ENCODE data around the gene DNAH9.
"Not testable (repeated sequence)": the region's sequence is repeated elsewhere in the genome, so short reads cannot be mapped to it uniquely, and the experiment has no call there.

Gene DNAH9

DNA sequence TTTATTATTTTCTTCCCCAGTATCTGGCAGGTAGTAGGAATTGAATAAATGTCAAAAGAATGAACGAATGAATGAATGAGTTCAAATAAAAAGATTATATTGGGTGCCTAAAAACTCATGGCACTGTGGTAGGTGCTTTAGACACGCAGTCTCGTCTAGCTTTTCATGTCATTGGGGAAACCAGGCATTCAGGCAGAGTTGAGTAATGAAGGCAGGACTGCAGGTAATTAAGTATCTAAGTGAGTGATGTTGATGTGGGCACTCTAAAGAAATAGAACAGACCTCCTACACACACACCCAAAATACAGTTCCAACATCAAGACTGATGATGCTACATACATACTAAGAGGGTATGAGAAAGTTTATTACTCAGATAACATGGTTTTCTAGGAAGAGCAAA, 302.4 kb downstream of the DNAH9 start:
- Mint-ChIP-seq H3K4me3 (no peak overlapping the region), H3K27me3 (peaks cover 4% of the 10 kb centered on the region), H3K4me1 (ENCODE audit: low read depth) (no peaks in the 10 kb centered on the region), H3K9me3 (peaks cover 3% of the 10 kb centered on the region), H3K36me3 (ENCODE audit: low read depth) (no peaks in the 10 kb centered on the region), H3K27ac (no peak overlapping the region)

DNA sequence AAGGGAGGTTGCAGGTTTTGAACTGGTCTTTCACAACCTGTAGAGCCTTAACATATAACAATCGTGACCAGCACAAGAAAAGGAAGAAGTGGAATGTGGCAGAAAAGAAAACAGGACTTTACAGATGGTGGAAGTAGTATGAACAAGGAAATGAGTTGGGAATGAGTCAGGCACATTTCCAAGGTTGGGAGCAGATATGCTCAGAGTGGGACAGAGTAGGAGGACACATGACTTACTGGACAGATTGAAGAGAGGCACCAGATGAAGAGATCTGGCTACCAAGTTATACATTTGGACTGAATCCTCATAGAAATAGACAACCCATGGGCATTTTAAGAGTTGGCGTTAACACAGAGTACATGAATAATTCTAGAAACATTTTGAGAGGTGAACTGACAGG, 303.7 kb downstream of the DNAH9 start:
- Mint-ChIP-seq H3K4me1 (ENCODE audit: low read depth) (no peaks in the 10 kb centered on the region), H3K4me3 (no peak overlapping the region), H3K9me3 (peaks cover 3% of the 10 kb centered on the region), H3K27ac (no peak overlapping the region), H3K27me3 (peaks cover 4% of the 10 kb centered on the region), H3K36me3 (ENCODE audit: low read depth) (no peaks in the 10 kb centered on the region)

DNA sequence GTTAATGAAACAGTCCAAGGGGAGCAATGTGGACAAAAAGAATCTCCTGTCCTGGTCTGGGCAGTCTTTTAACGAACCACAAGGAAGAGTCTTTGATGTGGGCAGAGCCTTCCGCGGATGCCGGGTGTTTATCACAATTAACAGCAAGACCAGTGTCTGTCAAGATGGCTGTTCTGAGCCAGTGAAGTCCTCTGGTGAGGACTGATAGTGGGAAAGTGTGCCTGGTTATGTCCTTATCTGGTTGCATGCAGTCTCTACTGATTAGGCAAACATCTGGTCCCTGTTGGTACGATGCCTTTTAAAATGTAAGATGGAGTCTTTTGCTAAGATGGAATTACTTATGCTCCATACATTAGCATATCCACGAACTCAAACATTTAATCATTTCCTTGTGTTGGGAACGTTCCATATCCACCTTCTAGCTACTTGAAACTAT, 310.5 kb downstream of the DNAH9 start:
- no peak overlapping the region for H3K4me3 Mint-ChIP-seq
- peaks cover 3% of the 10 kb centered on the region for H3K9me3 Mint-ChIP-seq
- no peaks in the 10 kb centered on the region for H3K36me3 Mint-ChIP-seq (ENCODE audit: low read depth)
- no peaks in the 10 kb centered on the region for H3K27me3 Mint-ChIP-seq
- no peaks in the 10 kb centered on the region for H3K4me1 Mint-ChIP-seq (ENCODE audit: low read depth)
- no peak overlapping the region for H3K27ac Mint-ChIP-seq

DNA sequence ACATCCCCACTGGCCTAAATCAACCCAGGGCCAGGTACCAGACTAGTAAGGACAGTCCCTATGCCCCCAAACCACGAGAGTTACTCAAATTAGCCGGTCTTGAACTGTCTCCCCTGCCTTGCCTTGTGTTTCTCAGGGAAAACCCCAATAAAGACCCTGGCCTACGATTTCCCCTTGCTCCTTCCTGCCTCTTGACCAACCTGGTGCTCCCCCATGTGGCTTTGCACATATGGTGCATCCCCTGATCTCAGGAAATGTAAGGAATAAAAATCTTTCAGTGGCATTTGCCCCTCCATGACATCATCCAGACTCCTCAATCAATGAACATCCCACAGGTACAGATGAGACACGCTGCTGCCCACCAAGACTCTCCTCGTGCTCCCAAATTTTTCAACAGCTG, 311.1 kb downstream of the DNAH9 start:
- Mint-ChIP-seq H3K27me3 (no peaks in the 10 kb centered on the region), H3K36me3 (ENCODE audit: low read depth) (no peaks in the 10 kb centered on the region), H3K9me3 (peaks cover 3% of the 10 kb centered on the region), H3K27ac (no peak overlapping the region), H3K4me3 (no peak overlapping the region), H3K4me1 (ENCODE audit: low read depth) (no peaks in the 10 kb centered on the region)

DNA sequence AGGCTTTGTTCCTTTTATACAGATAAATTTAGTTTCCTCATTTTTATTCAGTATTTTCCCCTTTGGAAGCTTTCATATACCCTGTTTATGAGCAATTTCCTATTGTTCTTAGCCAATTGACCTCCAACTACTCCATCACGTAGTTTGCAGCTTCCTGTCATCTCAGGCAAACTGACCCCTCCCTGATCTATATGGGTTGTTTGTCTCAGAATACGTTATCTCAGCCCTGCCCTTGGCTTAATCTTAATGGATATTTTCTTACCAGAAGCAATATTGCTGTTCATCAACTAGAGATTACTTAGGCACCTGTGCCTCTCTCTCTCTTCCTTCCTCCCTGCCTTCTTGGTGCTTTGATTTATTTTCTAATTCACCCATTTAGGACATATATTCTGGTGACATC, 317.8 kb downstream of the DNAH9 start:
- H3K9me3 Mint-ChIP-seq: peaks cover 9% of the 10 kb centered on the region
- no peaks in the 10 kb centered on the region for H3K36me3 Mint-ChIP-seq (ENCODE audit: low read depth)
- H3K27me3 Mint-ChIP-seq: peaks cover 24% of the 10 kb centered on the region
- H3K4me3 Mint-ChIP-seq: no peak overlapping the region
- H3K27ac Mint-ChIP-seq: no peak overlapping the region
- peaks cover 3% of the 10 kb centered on the region for H3K4me1 Mint-ChIP-seq (ENCODE audit: low read depth)

DNA sequence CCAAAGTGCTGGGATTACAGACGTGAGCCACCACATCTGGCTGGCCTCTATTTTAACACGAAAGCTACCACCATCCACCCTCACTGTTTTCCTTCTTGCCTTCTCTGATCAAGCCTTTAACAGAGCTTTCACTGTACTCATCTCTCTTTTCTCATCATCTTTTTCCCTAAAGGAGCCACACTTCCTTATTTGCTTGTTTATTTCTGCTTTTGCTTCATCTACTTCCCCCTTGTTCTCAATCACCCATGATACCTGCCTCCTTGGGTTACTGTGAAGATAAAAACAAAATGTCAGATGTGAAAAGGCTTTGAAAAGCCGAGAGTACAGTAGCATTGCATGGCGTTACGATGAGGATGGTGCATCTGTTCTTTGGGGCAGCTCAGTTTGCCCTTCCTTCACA, 319.1 kb downstream of the DNAH9 start:
- H3K36me3 Mint-ChIP-seq (ENCODE audit: low read depth): no peaks in the 10 kb centered on the region
- H3K4me3 Mint-ChIP-seq: no peak overlapping the region
- H3K4me1 Mint-ChIP-seq (ENCODE audit: low read depth): peaks cover 3% of the 10 kb centered on the region
- H3K27me3 Mint-ChIP-seq: peaks cover 24% of the 10 kb centered on the region
- H3K9me3 Mint-ChIP-seq: peaks cover 9% of the 10 kb centered on the region
- H3K27ac Mint-ChIP-seq: no peak overlapping the region

DNA sequence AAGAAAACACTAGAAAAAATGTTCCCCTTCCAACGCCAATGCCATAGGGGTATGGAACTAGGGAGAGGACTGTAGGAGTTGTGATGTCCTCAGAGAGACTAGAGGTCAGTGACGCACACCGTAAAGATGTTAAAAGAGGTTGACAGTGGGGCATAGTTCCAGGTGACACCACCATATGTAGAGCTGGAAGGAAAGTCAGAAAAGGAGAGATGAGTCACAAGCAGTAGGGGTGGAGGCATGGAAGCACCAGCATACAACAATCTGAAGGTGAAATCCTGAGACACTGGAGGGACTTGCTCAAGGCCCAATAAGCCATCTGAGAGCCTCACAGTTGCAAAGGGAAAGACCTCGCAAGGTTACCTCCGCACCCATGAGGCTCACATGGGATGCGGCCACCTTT, 323.0 kb downstream of the DNAH9 start:
- H3K27me3 Mint-ChIP-seq: peaks cover 18% of the 10 kb centered on the region
- H3K4me3 Mint-ChIP-seq: no peak overlapping the region
- H3K4me1 Mint-ChIP-seq (ENCODE audit: low read depth): peaks cover 3% of the 10 kb centered on the region
- peaks cover 9% of the 10 kb centered on the region for H3K9me3 Mint-ChIP-seq
- no peaks in the 10 kb centered on the region for H3K36me3 Mint-ChIP-seq (ENCODE audit: low read depth)
- H3K27ac Mint-ChIP-seq: no peak overlapping the region

DNA sequence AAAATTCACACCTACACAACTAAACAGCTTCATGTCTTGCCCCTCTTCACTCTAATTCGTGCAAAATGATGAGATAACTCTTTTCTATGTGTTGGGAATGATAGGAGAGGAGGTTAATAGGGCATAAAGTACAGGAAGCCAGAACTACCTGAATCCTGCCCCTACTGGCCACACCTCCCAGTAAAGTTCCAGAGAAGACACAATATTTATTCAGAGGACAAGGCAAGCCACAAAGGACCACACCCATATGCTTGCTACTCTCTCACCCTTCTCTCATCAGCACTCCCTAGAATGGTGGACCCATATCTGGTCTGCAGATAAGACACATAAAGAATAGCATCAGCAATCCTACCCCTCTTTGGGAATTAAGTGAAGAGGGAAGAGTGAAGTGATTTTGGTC, 324.4 kb downstream of the DNAH9 start:
- peaks cover 9% of the 10 kb centered on the region for H3K27me3 Mint-ChIP-seq
- no peaks in the 10 kb centered on the region for H3K4me1 Mint-ChIP-seq (ENCODE audit: low read depth)
- H3K27ac Mint-ChIP-seq: no peak overlapping the region
- H3K4me3 Mint-ChIP-seq: no peak overlapping the region
- H3K9me3 Mint-ChIP-seq: peaks cover 7% of the 10 kb centered on the region
- H3K36me3 Mint-ChIP-seq (ENCODE audit: low read depth): no peaks in the 10 kb centered on the region

DNA sequence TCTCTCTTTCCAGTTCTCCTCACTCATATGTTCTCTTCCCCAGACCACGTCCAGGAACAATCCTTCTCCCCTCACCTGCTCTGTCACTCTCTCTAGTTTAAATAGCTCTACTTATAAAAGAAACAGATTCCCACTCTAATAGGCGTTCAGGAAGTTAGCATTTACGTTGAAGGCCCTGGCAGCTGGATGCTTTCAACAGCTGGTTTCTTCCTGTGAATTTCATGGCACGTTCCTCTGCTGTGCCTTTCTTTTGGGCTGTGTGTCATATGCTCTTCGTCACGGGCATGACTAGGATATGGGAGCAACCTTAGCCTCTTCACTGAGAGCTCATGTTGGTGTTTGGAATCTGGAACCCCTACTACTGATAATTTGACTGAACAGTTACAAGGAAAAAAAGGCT, 325.8 kb downstream of the DNAH9 start:
- H3K27me3 Mint-ChIP-seq: peaks cover 3% of the 10 kb centered on the region
- no peak overlapping the region for H3K27ac Mint-ChIP-seq
- H3K36me3 Mint-ChIP-seq (ENCODE audit: low read depth): no peaks in the 10 kb centered on the region
- H3K4me1 Mint-ChIP-seq (ENCODE audit: low read depth): no peaks in the 10 kb centered on the region
- no peak overlapping the region for H3K4me3 Mint-ChIP-seq
- peaks cover 4% of the 10 kb centered on the region for H3K9me3 Mint-ChIP-seq

DNA sequence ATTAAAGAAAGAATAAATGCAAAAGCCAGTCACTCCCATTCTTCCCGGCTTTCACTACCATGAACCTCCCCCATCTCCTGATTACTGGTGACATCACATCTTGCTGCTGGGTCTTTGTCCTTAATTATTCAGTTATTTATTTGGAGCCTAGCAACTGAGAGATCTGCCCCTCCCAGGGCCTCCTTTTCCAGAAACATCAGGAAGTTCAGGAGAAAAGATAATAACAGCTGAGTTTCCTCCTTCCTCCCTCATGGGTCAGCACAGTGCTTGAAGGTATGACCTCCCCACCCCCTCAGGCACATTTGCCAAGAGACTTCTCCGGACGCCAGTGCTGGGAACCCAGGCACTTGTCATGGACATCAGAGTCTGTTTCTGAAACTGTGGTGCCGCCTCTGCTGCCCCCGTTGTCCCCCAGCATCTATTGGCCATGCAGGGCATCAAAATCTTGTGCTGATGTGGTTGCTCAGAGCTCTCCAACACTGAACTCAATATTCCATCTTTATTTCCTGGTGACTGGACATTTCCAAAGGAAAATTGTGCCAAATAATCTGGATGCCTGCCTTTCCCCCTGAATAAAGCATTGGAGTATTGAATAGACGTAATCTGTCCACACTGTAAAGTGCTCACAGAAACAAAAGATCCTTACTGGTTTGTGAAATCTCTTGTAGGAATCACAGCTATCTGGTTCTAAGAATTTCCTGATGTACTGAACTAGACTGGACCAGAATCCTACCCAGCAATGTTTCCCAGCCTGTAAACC, 327.2 kb downstream of the DNAH9 start:
- H3K4me1 Mint-ChIP-seq (ENCODE audit: low read depth): no peaks in the 10 kb centered on the region
- H3K27me3 Mint-ChIP-seq: no peaks in the 10 kb centered on the region
- H3K4me3 Mint-ChIP-seq: no peak overlapping the region
- no peaks in the 10 kb centered on the region for H3K9me3 Mint-ChIP-seq
- H3K36me3 Mint-ChIP-seq (ENCODE audit: low read depth): no peaks in the 10 kb centered on the region
- no peak overlapping the region for H3K27ac Mint-ChIP-seq

DNA sequence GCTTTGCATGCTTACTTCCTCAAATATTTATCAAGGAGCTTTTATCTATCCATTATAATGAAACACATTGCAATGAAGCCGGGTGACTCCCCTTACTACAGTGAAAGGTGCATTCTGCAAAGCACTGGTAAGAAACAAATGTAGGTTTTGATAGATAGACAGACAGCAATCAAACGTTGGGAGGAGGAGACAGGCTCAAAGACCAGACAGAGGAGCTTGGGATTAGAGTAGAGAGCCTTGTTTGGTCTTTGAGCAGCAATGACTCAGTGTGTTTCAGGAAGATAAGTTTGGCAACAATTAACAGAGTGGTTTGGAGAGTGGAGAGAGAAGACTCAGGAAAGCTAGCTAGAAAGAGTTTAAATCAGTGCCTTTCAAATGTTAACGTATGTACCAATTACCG, 330.2 kb downstream of the DNAH9 start:
- H3K9me3 Mint-ChIP-seq: no peaks in the 10 kb centered on the region
- no peak overlapping the region for H3K4me3 Mint-ChIP-seq
- H3K4me1 Mint-ChIP-seq (ENCODE audit: low read depth): no peaks in the 10 kb centered on the region
- no peaks in the 10 kb centered on the region for H3K36me3 Mint-ChIP-seq (ENCODE audit: low read depth)
- H3K27ac Mint-ChIP-seq: no peak overlapping the region
- H3K27me3 Mint-ChIP-seq: no peaks in the 10 kb centered on the region

DNA sequence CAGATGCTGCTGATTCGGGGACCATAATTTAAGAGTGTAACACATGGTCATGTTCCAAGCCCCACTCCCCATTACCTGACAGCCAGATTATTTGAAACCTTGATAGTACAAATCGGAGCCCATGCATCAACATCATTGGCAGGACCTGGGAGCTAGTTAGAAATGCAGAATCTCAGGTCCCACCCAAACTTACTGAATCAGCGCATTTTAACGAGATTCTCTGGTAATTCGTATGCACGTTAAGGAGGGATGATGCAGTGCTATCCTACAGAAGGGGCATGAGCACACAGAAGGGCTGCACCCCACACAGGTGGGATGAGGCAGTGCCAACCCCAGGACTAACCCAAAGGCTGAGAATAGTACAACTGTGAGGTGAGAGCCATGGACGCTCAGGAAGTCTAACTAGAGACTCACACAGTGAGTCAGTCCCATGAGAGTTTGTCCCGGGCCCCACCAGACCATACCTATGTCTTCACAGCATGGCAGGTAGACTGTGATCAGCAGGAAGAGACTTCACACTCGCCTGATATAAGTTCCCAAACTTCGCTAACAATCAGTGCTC, 334.1 kb downstream of the DNAH9 start:
- Mint-ChIP-seq H3K36me3 (ENCODE audit: low read depth) (no peaks in the 10 kb centered on the region), H3K27ac (no peak overlapping the region), H3K27me3 (peaks cover 4% of the 10 kb centered on the region), H3K9me3 (no peaks in the 10 kb centered on the region), H3K4me3 (no peak overlapping the region), H3K4me1 (ENCODE audit: low read depth) (no peaks in the 10 kb centered on the region)

DNA sequence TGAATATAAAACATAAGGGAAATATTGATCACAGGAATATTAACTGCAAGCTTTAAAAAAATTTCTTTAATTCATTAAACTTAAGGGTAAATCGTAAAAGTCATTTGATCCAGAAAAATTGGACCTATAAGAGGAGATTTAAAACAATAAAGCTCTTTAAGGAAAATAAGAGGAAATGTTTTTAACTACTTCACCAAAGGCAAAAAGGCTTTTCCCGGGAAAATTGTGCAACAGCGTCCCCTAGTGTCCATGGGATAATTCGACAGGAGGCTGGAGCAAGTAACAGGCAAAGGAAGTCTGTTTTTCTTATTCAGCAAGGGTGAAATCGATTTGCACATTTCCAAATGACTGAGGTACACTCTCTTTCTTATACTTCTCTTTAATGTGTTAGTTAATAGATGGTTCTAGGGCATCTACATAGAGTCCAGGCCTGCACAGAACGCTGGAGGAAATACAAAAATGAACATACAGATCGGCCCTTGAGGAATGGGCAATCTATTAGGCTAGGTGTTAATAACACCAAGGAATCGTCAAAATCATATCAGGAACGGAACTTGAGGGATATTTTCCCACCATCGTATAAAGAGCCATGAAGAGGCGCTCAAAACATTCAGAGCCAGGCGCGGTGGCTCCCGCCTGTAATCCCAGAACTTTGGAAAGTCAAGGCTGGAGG, 337.6 kb downstream of the DNAH9 start:
- Mint-ChIP-seq H3K9me3 (no peaks in the 10 kb centered on the region), H3K4me3 (no peak overlapping the region), H3K27ac (no peak overlapping the region), H3K4me1 (ENCODE audit: low read depth) (no peaks in the 10 kb centered on the region), H3K36me3 (ENCODE audit: low read depth) (no peaks in the 10 kb centered on the region), H3K27me3 (peaks cover 4% of the 10 kb centered on the region)

DNA sequence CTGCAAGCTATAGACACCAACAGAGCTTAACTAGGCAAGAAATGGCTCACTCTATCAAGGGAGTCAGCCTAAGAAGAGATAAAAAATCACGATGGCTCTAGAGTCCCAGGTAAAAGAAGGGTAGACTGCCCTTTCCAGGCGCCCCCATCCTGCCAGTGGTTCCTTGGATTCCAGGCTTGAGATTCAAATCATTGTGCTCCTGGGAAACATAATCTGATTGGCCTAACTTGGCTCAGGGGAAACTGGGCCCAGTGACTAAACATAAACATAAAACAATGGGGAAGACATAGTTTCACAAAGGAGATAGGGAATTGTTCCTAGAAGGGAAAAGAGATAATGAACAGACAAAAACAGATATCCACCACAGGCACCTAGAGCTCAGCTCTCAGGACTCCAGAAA, 342.6 kb downstream of the DNAH9 start:
- Mint-ChIP-seq H3K9me3 (no peaks in the 10 kb centered on the region), H3K27me3 (peaks cover 3% of the 10 kb centered on the region), H3K36me3 (ENCODE audit: low read depth) (no peaks in the 10 kb centered on the region), H3K27ac (no peak overlapping the region), H3K4me1 (ENCODE audit: low read depth) (no peaks in the 10 kb centered on the region), H3K4me3 (no peak overlapping the region)

DNA sequence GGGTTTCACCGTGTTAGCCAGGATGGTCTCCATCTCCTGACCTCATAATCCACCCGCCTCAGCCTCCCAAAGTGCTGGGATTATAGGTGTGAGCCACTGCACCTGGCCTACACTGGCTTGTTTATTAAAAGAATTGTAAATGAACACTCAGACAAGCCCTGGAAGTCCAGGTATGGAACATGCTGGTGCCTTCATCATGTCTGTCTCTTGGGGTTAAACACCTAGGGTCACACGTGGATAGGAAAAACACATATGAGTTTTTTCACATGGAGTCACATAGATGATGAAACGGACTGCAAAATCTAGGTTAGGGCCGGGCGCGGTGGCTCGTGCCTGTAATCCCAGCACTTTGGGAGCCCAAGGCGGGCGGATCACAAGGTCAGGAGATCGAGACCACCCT, 344.8 kb downstream of the DNAH9 start:
- not testable (repeated sequence) for H3K9me3 Mint-ChIP-seq; H3K27me3 Mint-ChIP-seq; H3K4me3 Mint-ChIP-seq; H3K4me1 Mint-ChIP-seq (ENCODE audit: low read depth); H3K27ac Mint-ChIP-seq; H3K36me3 Mint-ChIP-seq (ENCODE audit: low read depth)

Measured in stimulated activated naive CD8-positive, alpha-beta T cell treated with anti-CD3 and anti-CD28 coated beads, Interleukin-15, Interleukin-2, amounts not matched to agents 100 ng/mL and 50 ng/mL, for 24 hours (primary cell).